ENCODE data around the gene MALL.

The MALL gene

DNA sequence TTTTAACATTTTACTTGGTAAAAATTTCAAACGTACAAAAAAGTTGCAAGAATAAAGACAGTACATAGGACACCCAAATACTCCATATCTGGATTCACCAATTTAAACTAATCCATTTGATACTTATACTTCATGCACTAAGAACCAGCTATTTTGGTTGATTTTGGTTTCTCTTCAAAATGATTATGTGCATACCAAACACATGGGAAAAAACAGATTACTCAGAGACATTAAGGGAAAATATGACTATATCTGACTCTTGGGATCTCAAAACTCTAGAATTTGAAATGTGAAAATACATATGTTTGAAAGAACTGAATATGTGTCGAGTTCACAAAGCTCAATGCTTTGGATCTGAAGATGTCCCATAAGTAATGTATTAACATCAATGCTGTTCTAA, 15.5 kb upstream of the MALL start:
- H3K4me3 ChIP-seq (ENCODE audit: insufficient read depth in 1 of 2, low read depth in 1 of 2, low read length in 2 of 2) = no peak overlapping the region
- H2AFZ ChIP-seq (ENCODE audit: low read depth, low read length) = no peak overlapping the region
- H3K4me1 ChIP-seq (ENCODE audit: control insufficient read depth, insufficient read depth, low read depth, low read length) = peaks cover 3% of the 10 kb centered on the region
- no peak overlapping the region for H2BK15ac ChIP-seq (ENCODE audit: low read depth, poor library complexity, severe bottlenecking)
- H3K4me2 ChIP-seq (ENCODE audit: low read length, poor library complexity, severe bottlenecking) = no peak overlapping the region
- no peak overlapping the region for H3K14ac ChIP-seq (ENCODE audit: low read length in 2 of 2)
- H3K4ac ChIP-seq (ENCODE audit: low read depth in 1 of 2, low read length in 2 of 2) = no peak overlapping the region
- H3K36me3 ChIP-seq (ENCODE audit: control insufficient read depth in 1 of 2, insufficient read depth in 2 of 2, low read depth in 1 of 2, low read length in 2 of 2) = peaks cover 0 to 9% of the 10 kb centered on the region in 2 experiments
- no peak overlapping the region for H3K23ac ChIP-seq (ENCODE audit: low read length in 2 of 2)
- WGBS = 88% methylated on average over 2 of the region's 2 CpGs
- no peak overlapping the region for H2BK5ac ChIP-seq (ENCODE audit: low read depth, low read length, poor library complexity, severe bottlenecking)
- no peaks in the 10 kb centered on the region for H3K79me1 ChIP-seq (replicated peaks; ENCODE audit: low read length, poor library complexity, severe bottlenecking)
- H3K27ac ChIP-seq (ENCODE audit: low read length, poor library complexity, severe bottlenecking) = no peak overlapping the region
- H3K9me3 ChIP-seq (ENCODE audit: control insufficient read depth, low read length) = peaks cover 10% of the 10 kb centered on the region
- H4K91ac ChIP-seq (ENCODE audit: low read length) = no peak overlapping the region
- H3K9ac ChIP-seq (ENCODE audit: low read length) = no peak overlapping the region
- H4K8ac ChIP-seq (ENCODE audit: low read length) = no peak overlapping the region
- no peak overlapping the region for H2AK5ac ChIP-seq (ENCODE audit: low read length, severe bottlenecking)
- no peak for DNase-seq
- no peaks in the 10 kb centered on the region for H3K27me3 ChIP-seq (ENCODE audit: control insufficient read depth in 1 of 2, insufficient read depth in 1 of 2, low read length in 2 of 2)
- no peak overlapping the region for H2BK120ac ChIP-seq (ENCODE audit: low read depth, low read length)
- no peak overlapping the region for H3K18ac ChIP-seq (ENCODE audit: low read depth in 1 of 2, low read length in 2 of 2)
- H2BK12ac ChIP-seq (ENCODE audit: low read length in 2 of 2) = no peak overlapping the region

DNA sequence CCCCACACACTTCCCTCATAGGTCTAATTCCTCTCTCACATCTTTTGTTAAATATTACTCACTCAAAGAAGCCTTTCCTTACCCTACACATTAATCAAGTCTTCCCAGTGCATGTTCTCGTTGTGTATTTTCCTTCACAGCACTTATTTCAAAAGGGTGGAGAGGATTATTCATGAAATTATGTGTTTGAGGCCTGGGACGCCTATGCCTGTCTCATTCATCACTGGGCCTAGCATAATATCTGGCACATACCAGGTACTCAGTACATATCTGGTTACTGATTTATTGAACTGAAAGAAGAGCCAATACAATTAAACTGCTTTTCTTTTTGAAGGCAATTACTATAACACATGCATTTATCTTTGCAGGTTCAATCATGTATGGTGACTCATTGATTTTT, 15.1 kb upstream of the MALL start:
- peaks cover 10% of the 10 kb centered on the region for H3K9me3 ChIP-seq (ENCODE audit: control insufficient read depth, low read length)
- no peak overlapping the region for H2BK5ac ChIP-seq (ENCODE audit: low read depth, low read length, poor library complexity, severe bottlenecking)
- H3K4me1 ChIP-seq (ENCODE audit: control insufficient read depth, insufficient read depth, low read depth, low read length) = peaks cover 4% of the 10 kb centered on the region
- no peak overlapping the region for H3K4me3 ChIP-seq (ENCODE audit: insufficient read depth in 1 of 2, low read depth in 1 of 2, low read length in 2 of 2)
- no peak overlapping the region for H2BK120ac ChIP-seq (ENCODE audit: low read depth, low read length)
- H2AFZ ChIP-seq (ENCODE audit: low read depth, low read length) = no peak overlapping the region
- H3K23ac ChIP-seq (ENCODE audit: low read length in 2 of 2) = no peak overlapping the region
- H3K36me3 ChIP-seq (ENCODE audit: control insufficient read depth in 1 of 2, insufficient read depth in 2 of 2, low read depth in 1 of 2, low read length in 2 of 2) = peaks cover 0 to 9% of the 10 kb centered on the region in 2 experiments
- no peak overlapping the region for H2BK12ac ChIP-seq (ENCODE audit: low read length in 2 of 2)
- no peak overlapping the region for H3K27ac ChIP-seq (ENCODE audit: low read length, poor library complexity, severe bottlenecking)
- no peaks in the 10 kb centered on the region for H3K27me3 ChIP-seq (ENCODE audit: control insufficient read depth in 1 of 2, insufficient read depth in 1 of 2, low read length in 2 of 2)
- no peak overlapping the region for H3K4me2 ChIP-seq (ENCODE audit: low read length, poor library complexity, severe bottlenecking)
- H4K8ac ChIP-seq (ENCODE audit: low read length) = no peak overlapping the region
- no peak overlapping the region for H2AK5ac ChIP-seq (ENCODE audit: low read length, severe bottlenecking)
- no peak overlapping the region for H3K18ac ChIP-seq (ENCODE audit: low read depth in 1 of 2, low read length in 2 of 2)
- no peak overlapping the region for H2BK15ac ChIP-seq (ENCODE audit: low read depth, poor library complexity, severe bottlenecking)
- no CpG with 5 or more reads among the region's 2 CpGs for WGBS
- no peak overlapping the region for H3K9ac ChIP-seq (ENCODE audit: low read length)
- H3K79me1 ChIP-seq (replicated peaks; ENCODE audit: low read length, poor library complexity, severe bottlenecking) = no peaks in the 10 kb centered on the region
- H4K91ac ChIP-seq (ENCODE audit: low read length) = no peak overlapping the region
- no peak for DNase-seq
- H3K14ac ChIP-seq (ENCODE audit: low read length in 2 of 2) = no peak overlapping the region
- H3K4ac ChIP-seq (ENCODE audit: low read depth in 1 of 2, low read length in 2 of 2) = no peak overlapping the region

DNA sequence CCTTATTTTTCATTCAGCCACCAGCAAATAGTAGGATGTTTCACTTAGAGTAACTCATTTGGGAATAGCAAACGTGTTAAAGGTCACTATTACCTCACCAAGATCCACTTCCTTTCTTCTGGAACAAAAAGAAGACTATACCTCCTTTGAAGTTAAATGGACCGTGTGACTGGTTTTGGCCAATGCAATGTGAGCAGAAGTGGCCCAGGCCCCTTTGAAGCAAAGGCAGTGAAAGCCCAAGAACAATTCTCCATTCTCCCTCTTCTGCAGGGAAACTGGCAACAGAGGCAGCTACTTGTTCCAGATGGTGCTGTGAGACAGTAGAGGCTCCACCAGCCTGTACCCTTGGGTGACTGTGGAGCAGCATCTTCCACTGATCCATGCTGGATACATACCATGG, 11.3 kb upstream of the MALL start:
- H4K8ac ChIP-seq (ENCODE audit: low read length) = no peak overlapping the region
- DNase-seq = no peak
- H3K23ac ChIP-seq (ENCODE audit: low read length in 2 of 2) = peak overlapping the region in 1 of 2 experiments; percentile 9
- H3K36me3 ChIP-seq (ENCODE audit: control insufficient read depth in 1 of 2, insufficient read depth in 2 of 2, low read depth in 1 of 2, low read length in 2 of 2) = peaks cover 0 to 4% of the 10 kb centered on the region in 2 experiments
- no peaks in the 10 kb centered on the region for H3K9me3 ChIP-seq (ENCODE audit: control insufficient read depth, low read length)
- no peak overlapping the region for H2AFZ ChIP-seq (ENCODE audit: low read depth, low read length)
- no peak overlapping the region for H2BK15ac ChIP-seq (ENCODE audit: low read depth, poor library complexity, severe bottlenecking)
- H2BK12ac ChIP-seq (ENCODE audit: low read length in 2 of 2) = no peak overlapping the region
- H3K14ac ChIP-seq (ENCODE audit: low read length in 2 of 2) = no peak overlapping the region
- WGBS = 74% methylated on average over 2 of the region's 2 CpGs
- no peaks in the 10 kb centered on the region for H3K79me1 ChIP-seq (replicated peaks; ENCODE audit: low read length, poor library complexity, severe bottlenecking)
- no peak overlapping the region for H2BK120ac ChIP-seq (ENCODE audit: low read depth, low read length)
- H4K91ac ChIP-seq (ENCODE audit: low read length) = no peak overlapping the region
- H2AK5ac ChIP-seq (ENCODE audit: low read length, severe bottlenecking) = peak overlapping the region; percentile 13
- no peak overlapping the region for H3K4me3 ChIP-seq (ENCODE audit: insufficient read depth in 1 of 2, low read depth in 1 of 2, low read length in 2 of 2)
- H3K4ac ChIP-seq (ENCODE audit: low read depth in 1 of 2, low read length in 2 of 2) = no peak overlapping the region
- no peak overlapping the region for H2BK5ac ChIP-seq (ENCODE audit: low read depth, low read length, poor library complexity, severe bottlenecking)
- H3K27ac ChIP-seq (ENCODE audit: low read length, poor library complexity, severe bottlenecking) = no peak overlapping the region
- H3K9ac ChIP-seq (ENCODE audit: low read length) = no peak overlapping the region
- no peak overlapping the region for H3K4me2 ChIP-seq (ENCODE audit: low read length, poor library complexity, severe bottlenecking)
- H3K18ac ChIP-seq (ENCODE audit: low read depth in 1 of 2, low read length in 2 of 2) = no peak overlapping the region
- no peaks in the 10 kb centered on the region for H3K27me3 ChIP-seq (ENCODE audit: control insufficient read depth in 1 of 2, insufficient read depth in 1 of 2, low read length in 2 of 2)
- peaks cover 6% of the 10 kb centered on the region for H3K4me1 ChIP-seq (ENCODE audit: control insufficient read depth, insufficient read depth, low read depth, low read length)

DNA sequence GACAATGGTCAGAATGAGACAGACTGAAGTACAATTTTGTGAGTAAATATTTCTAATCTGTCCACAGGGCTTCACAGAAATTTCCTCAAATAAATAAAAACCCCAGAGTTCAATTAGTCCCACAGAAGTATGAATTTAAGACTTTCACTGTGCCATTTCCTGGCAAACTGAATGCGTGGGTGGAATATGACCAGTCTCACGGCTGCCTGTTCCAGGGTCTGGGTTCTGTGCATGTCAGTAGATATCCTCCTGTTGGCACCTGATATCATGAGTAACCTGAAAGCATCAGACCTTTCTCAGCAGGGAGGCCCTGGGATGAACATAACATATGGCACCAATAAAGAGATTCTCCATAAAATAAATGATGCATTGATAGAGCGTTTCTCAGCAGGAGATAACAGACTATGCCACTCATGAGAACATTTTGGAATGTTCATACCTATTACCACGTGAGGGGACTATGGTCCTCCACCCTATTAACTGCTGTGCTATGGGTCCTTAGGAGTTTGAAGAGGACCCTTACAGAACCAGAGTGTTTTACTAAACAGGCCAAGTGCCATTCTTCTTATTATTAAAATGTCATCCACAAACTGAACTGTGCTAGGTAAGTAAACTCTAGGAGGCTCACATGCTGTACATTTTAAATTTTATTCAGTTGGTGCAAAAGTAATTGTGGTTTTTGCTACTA, 10.6 kb upstream of the MALL start:
- no peak overlapping the region for H2BK12ac ChIP-seq (ENCODE audit: low read length in 2 of 2)
- no peaks in the 10 kb centered on the region for H3K27me3 ChIP-seq (ENCODE audit: control insufficient read depth in 1 of 2, insufficient read depth in 1 of 2, low read length in 2 of 2)
- no peak overlapping the region for H2BK5ac ChIP-seq (ENCODE audit: low read depth, low read length, poor library complexity, severe bottlenecking)
- H2BK15ac ChIP-seq (ENCODE audit: low read depth, poor library complexity, severe bottlenecking) = no peak overlapping the region
- no peak overlapping the region for H3K4me2 ChIP-seq (ENCODE audit: low read length, poor library complexity, severe bottlenecking)
- no peak overlapping the region for H4K8ac ChIP-seq (ENCODE audit: low read length)
- DNase-seq = no peak
- no peak overlapping the region for H2BK120ac ChIP-seq (ENCODE audit: low read depth, low read length)
- no peak overlapping the region for H2AFZ ChIP-seq (ENCODE audit: low read depth, low read length)
- H3K79me1 ChIP-seq (replicated peaks; ENCODE audit: low read length, poor library complexity, severe bottlenecking) = no peaks in the 10 kb centered on the region
- no peak overlapping the region for H3K9ac ChIP-seq (ENCODE audit: low read length)
- no peak overlapping the region for H2AK5ac ChIP-seq (ENCODE audit: low read length, severe bottlenecking)
- no peak overlapping the region for H4K91ac ChIP-seq (ENCODE audit: low read length)
- no peak overlapping the region for H3K18ac ChIP-seq (ENCODE audit: low read depth in 1 of 2, low read length in 2 of 2)
- no peak overlapping the region for H3K23ac ChIP-seq (ENCODE audit: low read length in 2 of 2)
- no peak overlapping the region for H3K27ac ChIP-seq (ENCODE audit: low read length, poor library complexity, severe bottlenecking)
- WGBS = 91% methylated on average over 4 of the region's 4 CpGs
- no peak overlapping the region for H3K4ac ChIP-seq (ENCODE audit: low read depth in 1 of 2, low read length in 2 of 2)
- no peak overlapping the region for H3K4me3 ChIP-seq (ENCODE audit: insufficient read depth in 1 of 2, low read depth in 1 of 2, low read length in 2 of 2)
- peaks cover 6% of the 10 kb centered on the region for H3K4me1 ChIP-seq (ENCODE audit: control insufficient read depth, insufficient read depth, low read depth, low read length)
- peaks cover 0 to 4% of the 10 kb centered on the region in 2 experiments for H3K36me3 ChIP-seq (ENCODE audit: control insufficient read depth in 1 of 2, insufficient read depth in 2 of 2, low read depth in 1 of 2, low read length in 2 of 2)
- no peaks in the 10 kb centered on the region for H3K9me3 ChIP-seq (ENCODE audit: control insufficient read depth, low read length)
- H3K14ac ChIP-seq (ENCODE audit: low read length in 2 of 2) = no peak overlapping the region
